ENCODE data around the gene USP21.

- TF ChIP-seq CTCF (IDR thresholded peaks at IDR 0.05) = no peak
- no peak for TF ChIP-seq POLR2A (IDR thresholded peaks at IDR 0.05)
Measured at GRCh38 chr1:161158316-161159010, 837 bp upstream of the USP21 start.
